Islet precursor cell (in vitro differentiated cells): ENCODE measurements around the gene MAEA.

Source experiments
- DNase-seq: peaks from one replicate; pipeline ENCODE4 v3.0.0-alpha.2; 2018

Gene MAEA

GRCh38 chr4:1382776-1383727 is 93.4 kb downstream of the MAEA start:
- DNase-seq = no peak

- DNase-seq = no peak
Observed at GRCh38 chr4:1383728-1384591, 94.3 kb downstream of the MAEA start.

- DNase-seq = no peak
Observed at GRCh38 chr4:1384675-1385372, 95.1 kb downstream of the MAEA start.

- no peak for DNase-seq
Observed at GRCh38 chr4:1385373-1386340, 96.0 kb downstream of the MAEA start.
